H1 (cell line): ENCODE measurements around the gene MLF1. TPM values are rescaled to one million over a fixed set of nuclear protein-coding genes. Genes with fewer than 3 reads are reported as not detected.

ENCODE experiments used
- CTCF ChIA-PET: fragments of 300-600 bp; sonication (Branson Sonifier 250); formaldehyde crosslinking; loops from one replicate; lab custom pipeline; 2021; ENCODE audit not compliant: partially characterized antibody; lab: Charles Lee
- POLR2A ChIA-PET: fragments of 300-600 bp; sonication (Branson Sonifier 250); formaldehyde crosslinking; loops from one replicate; lab custom pipeline; 2021; ENCODE audit warnings: inconsistent platforms; ENCODE audit not compliant: partially characterized antibody; lab: Charles Lee
- DNase-seq, 2 experiments: peaks; one replicate each; pipeline versions ENCODE4 v3.0.0 to v3.0.0-alpha.2; 2010 to 2022; ENCODE audit warnings: low spot score in 2 of 2, low read depth in 1 of 2, mixed read lengths in 1 of 2
- FAIRE-seq: peaks from 2 replicates; lab custom pipeline; 2011; peaks lifted over from hg19 to GRCh38; lab: Jason Lieb, UNC
- H2AFZ ChIP-seq: 2 replicates; pipeline ENCODE4 v1.8.1; 2012; ENCODE audit warnings: low read length, inconsistent platforms
- H2AK5ac ChIP-seq: 2 replicates; pipeline ENCODE4 v1.6.1; 2013; ENCODE audit warnings: low read depth, low read length
- H2BK120ac ChIP-seq: replicated peaks from 2 replicates; pipeline ENCODE3; 2013; ENCODE audit warnings: low read depth, low read length, inconsistent platforms
- H2BK12ac ChIP-seq: 2 replicates; pipeline ENCODE4 v1.6.1; 2013; ENCODE audit warnings: low read depth, low read length
- H2BK15ac ChIP-seq: 2 replicates; pipeline ENCODE4 v1.6.1; 2013; ENCODE audit warnings: low read length
- H2BK20ac ChIP-seq: 2 replicates; pipeline ENCODE4 v1.6.1; 2013; ENCODE audit warnings: low read length
- H2BK5ac ChIP-seq: 2 replicates; pipeline ENCODE4 v1.6.1; 2013; ENCODE audit warnings: low read depth, low read length
- H3K14ac ChIP-seq: 2 replicates; pipeline ENCODE4 v1.6.1; 2013; ENCODE audit warnings: inconsistent platforms; ENCODE audit not compliant: insufficient read length
- H3K18ac ChIP-seq: 2 replicates; pipeline ENCODE4 v1.6.1; 2013; ENCODE audit warnings: low read length; ENCODE audit errors: extremely low read depth
- H3K23ac ChIP-seq: 2 replicates; pipeline ENCODE4 v1.6.1; 2013; ENCODE audit warnings: inconsistent platforms; ENCODE audit not compliant: insufficient read length
- H3K23me2 ChIP-seq: 2 replicates; pipeline ENCODE4 v1.6.1; 2013; ENCODE audit warnings: low read depth, low read length
- H3K27ac ChIP-seq: 2 replicates; pipeline ENCODE4 v1.6.1; 2011; ENCODE audit warnings: low read depth, low read length, inconsistent platforms
- H3K27me3 ChIP-seq, 4 experiments: replicated peaks in 1 of 4; 1 replicate in 1 of 4; 2 replicates in 3 of 4; pipeline versions ENCODE4 v1.6.1 to v1.8.1; 2011 to 2013; ENCODE audit warnings: low read length in 3 of 4, mild to moderate bottlenecking in 3 of 4, inconsistent platforms in 2 of 4, mixed read lengths in 2 of 4, moderate library complexity in 1 of 4; ENCODE audit not compliant: control insufficient read depth in 3 of 4, insufficient read depth in 3 of 4; ENCODE audit errors: extremely low read depth in 1 of 4
- H3K36me3 ChIP-seq, 4 experiments: 2 replicates each; pipeline versions ENCODE4 v1.6.1 to v1.8.1; 2011 to 2013; ENCODE audit warnings: mild to moderate bottlenecking in 4 of 4, low read length in 3 of 4, moderate library complexity in 2 of 4, control low read depth in 1 of 4, inconsistent platforms in 1 of 4; ENCODE audit not compliant: insufficient read depth in 4 of 4, control insufficient read depth in 2 of 4
- H3K4ac ChIP-seq: replicated peaks from 2 replicates; pipeline ENCODE3; 2013; ENCODE audit warnings: low read length, low read depth, mixed read lengths, inconsistent platforms; ENCODE audit not compliant: insufficient read length
- H3K4me1 ChIP-seq, 4 experiments: replicated peaks in 1 of 4; 1 replicate in 1 of 4; 2 replicates in 3 of 4; pipeline versions ENCODE4 v1.6.1 to v1.8.1; 2011 to 2013; ENCODE audit warnings: low read length in 3 of 4, inconsistent platforms in 2 of 4, mixed read lengths in 1 of 4; ENCODE audit not compliant: insufficient read depth in 4 of 4, control insufficient read depth in 3 of 4
- H3K4me2 ChIP-seq, 2 experiments: 2 replicates each; pipeline versions ENCODE4 v1.6.1 to v1.8.1; 2011 to 2013; ENCODE audit warnings: low read depth in 2 of 2, low read length in 2 of 2, control low read depth in 1 of 2, inconsistent platforms in 1 of 2, mild to moderate bottlenecking in 1 of 2; ENCODE audit not compliant: insufficient read depth in 1 of 2
- H3K4me3 ChIP-seq, 4 experiments: fragments of 200-600, 300-600 bp in 1 of 4; sonication (generic), shearing (Covaris generic), sonication (Bioruptor Twin) in 1 of 4; 2 replicates each; pipeline versions ENCODE4 v1.5.1 to v1.8.1; 2011 to 2016; ENCODE audit warnings: low read length in 4 of 4, low read depth in 3 of 4, control low read depth in 2 of 4, inconsistent platforms in 2 of 4, mild to moderate bottlenecking in 2 of 4, mixed read lengths in 1 of 4, moderate library complexity in 1 of 4; ENCODE audit not compliant: insufficient read depth in 2 of 4; ENCODE audit errors: extremely low read depth in 1 of 4
- H3K56ac ChIP-seq: replicated peaks from 2 replicates; pipeline ENCODE3; 2013; ENCODE audit warnings: low read depth, mild to moderate bottlenecking, mixed read lengths, low read length, inconsistent platforms; ENCODE audit not compliant: insufficient read length
- H3K79me1 ChIP-seq: 2 replicates; pipeline ENCODE4 v1.6.1; 2013; ENCODE audit warnings: low read depth, low read length, control low read depth
- H3K79me2 ChIP-seq, 2 experiments: 2 replicates each; pipeline versions ENCODE4 v1.6.1 to v1.8.1; 2012 to 2013; ENCODE audit warnings: low read length in 2 of 2, mild to moderate bottlenecking in 2 of 2, inconsistent platforms in 1 of 2; ENCODE audit not compliant: insufficient read depth in 2 of 2, control insufficient read depth in 1 of 2
- H3K9ac ChIP-seq, 4 experiments: replicated peaks in 1 of 4; 1 replicate in 1 of 4; 2 replicates in 3 of 4; pipeline versions ENCODE4 v1.6.1 to v1.8.1; 2011 to 2013; ENCODE audit warnings: low read depth in 3 of 4, low read length in 3 of 4, control low read depth in 2 of 4, mild to moderate bottlenecking in 2 of 4, moderate library complexity in 2 of 4, inconsistent platforms in 1 of 4; ENCODE audit errors: extremely low read depth in 1 of 4
- H3K9me3 ChIP-seq, 2 experiments: 2 replicates each; pipeline versions ENCODE4 v1.6.1 to v1.8.1; 2012 to 2013; ENCODE audit warnings: mild to moderate bottlenecking in 2 of 2, moderate library complexity in 2 of 2, control low read depth in 1 of 2, inconsistent platforms in 1 of 2, low read depth in 1 of 2, low read length in 1 of 2, mixed read lengths in 1 of 2; ENCODE audit not compliant: insufficient read depth in 2 of 2
- H4K20me1 ChIP-seq, 2 experiments: replicated peaks in 1 of 2; 2 replicates each; pipeline versions ENCODE3 to v1.8.1; 2011 to 2013; ENCODE audit warnings: inconsistent platforms in 2 of 2, low read length in 2 of 2, mild to moderate bottlenecking in 1 of 2; ENCODE audit not compliant: insufficient read depth in 2 of 2, control insufficient read depth in 1 of 2
- H4K5ac ChIP-seq: 2 replicates; pipeline ENCODE4 v1.6.1; 2013; ENCODE audit warnings: low read length, low read depth, mixed read lengths, inconsistent platforms; ENCODE audit not compliant: insufficient read length
- H4K8ac ChIP-seq: 2 replicates; pipeline ENCODE4 v1.8.0; 2013; ENCODE audit warnings: mild to moderate bottlenecking, moderate library complexity, low read length, inconsistent platforms; ENCODE audit not compliant: insufficient read depth; ENCODE audit errors: extremely low read depth
- H4K91ac ChIP-seq: replicated peaks from 2 replicates; pipeline ENCODE3; 2013; ENCODE audit warnings: low read length, mixed read lengths, inconsistent platforms; ENCODE audit not compliant: insufficient read length
- CBX5 ChIP-seq: fragments of 300-800, 300-1000 bp; sonication (generic); IDR thresholded peaks from 2 replicates; pipeline ENCODE4 v1.7.1; 2016; ENCODE audit warnings: antibody characterized with exemption, low read length, low read depth
- CHD2 ChIP-seq: IDR thresholded peaks from 2 replicates; pipeline ENCODE4 v1.6.1; 2012; ENCODE audit warnings: low read length, improper control_type of control experiment
- EZH2 ChIP-seq: fragments of 200-600 bp; sonication (generic); IDR thresholded peaks from 2 replicates; pipeline ENCODE4 v1.7.1; 2012; ENCODE audit warnings: low read depth, mild to moderate bottlenecking, moderate library complexity, low read length, inconsistent platforms; ENCODE audit not compliant: severe bottlenecking
- HDAC6 ChIP-seq: IDR thresholded peaks from one replicate; pipeline ENCODE4 v1.7.1; 2012; ENCODE audit warnings: low read depth, mild to moderate bottlenecking, inconsistent platforms, low read length, moderate library complexity
- MAFK ChIP-seq: IDR thresholded peaks from 2 replicates; pipeline ENCODE4 v1.6.1; 2012; ENCODE audit warnings: low read depth, mild to moderate bottlenecking, improper control_type of control experiment, low read length
- NRF1 ChIP-seq: IDR thresholded peaks from 2 replicates; pipeline ENCODE4 v1.6.1; 2011; ENCODE audit warnings: mild to moderate bottlenecking, low read depth, low read length, improper control_type of control experiment
- SUZ12 ChIP-seq: fragments of 200-600 bp; sonication (generic); IDR thresholded peaks from 2 replicates; pipeline ENCODE4 v1.6.1; 2012; ENCODE audit warnings: mild to moderate bottlenecking, inconsistent platforms, low read length, moderate library complexity, mixed read lengths
- WGBS, 2 experiments: shearing (Covaris generic) in 1 of 2; methylation state at CpG; one replicate each; pipeline versions ENCODE4 v1.1.6 to v1.1.7; 2013 to 2015; ENCODE audit warnings: low lambda C conversion rate in 2 of 2, mixed read lengths in 2 of 2, inconsistent platforms in 1 of 2, low coverage in 1 of 2, missing lambda C conversion rate in 1 of 2; ENCODE audit not compliant: insufficient replicate concordance in 2 of 2, insufficient coverage in 1 of 2, insufficient read length in 1 of 2; ENCODE audit errors: extremely low coverage in 1 of 2, missing lambda C conversion rate in 1 of 2; 5-methylcytosine and 5-hydroxymethylcytosine counted together
- polyA plus RNA-seq, 7 experiments: library from polyadenylated mRNA; depleted of rRNA in 3 of 7; stranded (reverse) in 5 of 7; unstranded in 2 of 7; fragments of >200 nt in 5 of 7; fragments of 200-250 nt in 2 of 7; gene quantifications; 1 replicate in 5 of 7; 2 replicates in 1 of 7; 4 replicates in 1 of 7; pipeline versions ENCODE4 v1.2.1 to v1.2.3, GENCODE V29; 2011 to 2013; ENCODE audit warnings: missing spikeins in 2 of 7, mixed read lengths in 2 of 7
- total RNA-seq: library from RNA; stranded (reverse); fragmentation: NEBNext Ultra II Directional; extraction: Animal tissue kit (Norgen Biotek cat#: 25700); gene quantifications from 2 replicates; pipeline ENCODE4 v1.2.1, GENCODE V29; 2021
- TF ChIP-seq, protein P1 (sequence below), 3 experiments: IDR thresholded peaks; 1 replicate in 2 of 3; 2 replicates in 1 of 3; pipeline versions ENCODE4 v1.5.1 to v1.6.1; 2011; ENCODE audit warnings: low read length in 3 of 3, mild to moderate bottlenecking in 3 of 3, inconsistent platforms in 2 of 3, low read depth in 1 of 3, moderate library complexity in 1 of 3; ENCODE audit not compliant: insufficient read depth in 1 of 3; ENCODE audit errors: control extremely low read depth in 1 of 3

Gene MLF1
- total and polyA plus RNA-seq, 2 of the 8 experiments (the other 6 are each of a cell fraction or from before 2014, with no cell fraction given), result 13.4 to 48.9 TPM

DNA sequence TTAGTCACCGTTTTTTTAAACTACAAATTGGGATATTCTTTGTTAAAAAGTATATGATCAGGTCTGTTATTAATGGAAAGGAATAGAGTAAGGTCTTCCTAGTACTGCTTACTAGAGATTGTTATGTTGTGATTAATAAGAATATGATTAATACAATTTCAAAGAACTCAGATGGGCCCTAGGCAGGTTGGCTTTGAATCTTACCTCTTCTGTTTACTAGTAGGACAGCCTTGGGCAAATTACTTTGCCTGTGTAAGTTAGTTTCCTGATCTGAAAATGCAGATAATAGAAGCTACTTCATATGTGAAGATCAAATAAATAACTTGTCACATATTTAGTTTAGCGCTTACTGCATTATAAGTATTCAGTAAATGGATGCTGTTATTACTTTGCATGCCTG lies 80.2 kb downstream of the MLF1 start:
- no peak overlapping the region for H3K4me2 ChIP-seq
- peaks cover 3 to 49% (median 17%) of the 10 kb centered on the region in 4 experiments; a peak in 7 of 8 replicates for H3K36me3 ChIP-seq
- no peak overlapping the region for H2BK12ac ChIP-seq
- H3K4me1 ChIP-seq, result no peaks in the 10 kb centered on the region
- H2BK5ac ChIP-seq, result no peak overlapping the region
- H4K20me1 ChIP-seq, result no peaks in the 10 kb centered on the region
- ChIA-PET CTCF (interaction anchor here (1.3 to 2.4 kb wide), 2 partner anchors 9 to 13 kb away, joined by 3 to 7 read pairs; no protein-coding TSS in a partner anchor), POLR2A (no interaction called here)
- H3K9ac ChIP-seq, result no peak overlapping the region
- H3K23me2 ChIP-seq, result no peaks in the 10 kb centered on the region
- TF ChIP-seq CBX5, result no peak
- TF ChIP-seq MAFK, result no peak
- no peak for TF ChIP-seq HDAC6
- TF ChIP-seq SUZ12, result no peak
- TF ChIP-seq EZH2, result no peak
- no peak for TF ChIP-seq NRF1
- TF ChIP-seq CHD2, result no peak
- TF ChIP-seq, protein P1, sequence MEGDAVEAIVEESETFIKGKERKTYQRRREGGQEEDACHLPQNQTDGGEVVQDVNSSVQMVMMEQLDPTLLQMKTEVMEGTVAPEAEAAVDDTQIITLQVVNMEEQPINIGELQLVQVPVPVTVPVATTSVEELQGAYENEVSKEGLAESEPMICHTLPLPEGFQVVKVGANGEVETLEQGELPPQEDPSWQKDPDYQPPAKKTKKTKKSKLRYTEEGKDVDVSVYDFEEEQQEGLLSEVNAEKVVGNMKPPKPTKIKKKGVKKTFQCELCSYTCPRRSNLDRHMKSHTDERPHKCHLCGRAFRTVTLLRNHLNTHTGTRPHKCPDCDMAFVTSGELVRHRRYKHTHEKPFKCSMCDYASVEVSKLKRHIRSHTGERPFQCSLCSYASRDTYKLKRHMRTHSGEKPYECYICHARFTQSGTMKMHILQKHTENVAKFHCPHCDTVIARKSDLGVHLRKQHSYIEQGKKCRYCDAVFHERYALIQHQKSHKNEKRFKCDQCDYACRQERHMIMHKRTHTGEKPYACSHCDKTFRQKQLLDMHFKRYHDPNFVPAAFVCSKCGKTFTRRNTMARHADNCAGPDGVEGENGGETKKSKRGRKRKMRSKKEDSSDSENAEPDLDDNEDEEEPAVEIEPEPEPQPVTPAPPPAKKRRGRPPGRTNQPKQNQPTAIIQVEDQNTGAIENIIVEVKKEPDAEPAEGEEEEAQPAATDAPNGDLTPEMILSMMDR (IDR thresholded peaks at IDR 0.05; ENCODE audit: control extremely low read depth in 1 of 3, insufficient read depth in 1 of 3, low read depth in 1 of 3, low read length in 3 of 3), result no peak
- H2AK5ac ChIP-seq, result no peak overlapping the region
- H2BK15ac ChIP-seq, result no peak overlapping the region
- H3K23ac ChIP-seq, result no peak overlapping the region
- no peak overlapping the region for H2BK20ac ChIP-seq
- H3K9me3 ChIP-seq, result no peaks in the 10 kb centered on the region
- H3K79me1 ChIP-seq, result no peaks in the 10 kb centered on the region; the same call in 1 of the 2 replicates
- no peak overlapping the region for H3K4me3 ChIP-seq
- H3K18ac ChIP-seq, result no peak overlapping the region
- DNase-seq, result no peak
- no peak overlapping the region for H4K91ac ChIP-seq
- no peak overlapping the region for H4K8ac ChIP-seq
- no peak for FAIRE-seq
- H3K56ac ChIP-seq, result no peak overlapping the region
- H4K5ac ChIP-seq, result no peak overlapping the region
- 93% methylated on average over 2 of the region's 2 CpGs; no CpG with 5 or more reads in 1 of the 2 experiments for WGBS, 2 experiments
- peaks cover 0 to 13% of the 10 kb centered on the region in 2 experiments; a peak in 3 of 4 replicates for H3K79me2 ChIP-seq
- H3K14ac ChIP-seq, result no peak overlapping the region
- H2AFZ ChIP-seq, result no peak overlapping the region
- no peak overlapping the region for H3K27ac ChIP-seq
- no peak overlapping the region for H3K4ac ChIP-seq
- no peaks in the 10 kb centered on the region for H3K27me3 ChIP-seq
- H2BK120ac ChIP-seq, result no peak overlapping the region
